SH-SY5Y (cell line): ENCODE data around the gene OR2V2.
A peak's percentile ranks its signal among the peaks of the same experiment; 100 is the strongest.

Experiments used
- GATA2 ChIP-seq: IDR thresholded peaks from 2 replicates; pipeline ENCODE4 v1.6.1; 2011; ENCODE audit warnings: mild to moderate bottlenecking, low read depth, low read length
- GATA3 ChIP-seq: IDR thresholded peaks from 2 replicates; pipeline ENCODE4 v1.6.1; 2011; ENCODE audit warnings: low read depth, mild to moderate bottlenecking, low read length, moderate library complexity

GRCh38 chr5:181207214-181207959, 60.0 kb downstream of the OR2V2 start:
- TF ChIP-seq GATA2, result peak; percentile 46
- no peak for TF ChIP-seq GATA3
